ENCODE measurements around the gene DMC1.

The DMC1 gene

DNA sequence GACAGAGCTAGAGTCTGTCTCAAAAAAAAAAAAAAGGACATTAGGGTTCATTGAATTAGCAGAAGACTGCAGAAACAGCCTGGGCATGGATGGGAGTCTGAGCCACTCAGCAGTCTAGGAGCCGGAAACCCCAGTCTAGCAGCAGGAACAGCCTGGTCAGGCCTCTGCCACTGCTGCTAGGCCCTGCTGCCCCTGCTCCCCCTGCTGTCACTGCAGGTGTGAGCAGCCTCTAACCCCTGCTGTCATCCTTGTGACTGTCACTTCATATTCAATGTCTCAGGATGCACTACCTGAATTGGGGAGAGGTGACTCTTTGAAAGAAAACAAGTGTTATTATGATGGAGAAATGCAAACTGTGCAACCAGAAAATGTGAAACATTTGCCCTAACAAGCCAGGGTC lies 56.9 kb downstream of the DMC1 start:
- H3K18ac ChIP-seq (ENCODE audit: low read depth in 1 of 2, low read length in 2 of 2): no peak overlapping the region
- no peaks in the 10 kb centered on the region for H3K4me1 ChIP-seq (ENCODE audit: control insufficient read depth, insufficient read depth, low read depth, low read length)
- H3K9me3 ChIP-seq (ENCODE audit: control insufficient read depth, low read length): no peaks in the 10 kb centered on the region
- H3K4me3 ChIP-seq (ENCODE audit: insufficient read depth in 1 of 2, low read depth in 1 of 2, low read length in 2 of 2): no peak overlapping the region
- H3K9ac ChIP-seq (ENCODE audit: low read length): no peak overlapping the region
- H4K91ac ChIP-seq (ENCODE audit: low read length): no peak overlapping the region
- no peak overlapping the region for H3K27ac ChIP-seq (ENCODE audit: low read length, poor library complexity, severe bottlenecking)
- no peak overlapping the region for H2AK5ac ChIP-seq (ENCODE audit: low read length, severe bottlenecking)
- no peak overlapping the region for H2BK5ac ChIP-seq (ENCODE audit: low read depth, low read length, poor library complexity, severe bottlenecking)
- no peak overlapping the region for H3K23ac ChIP-seq (ENCODE audit: low read length in 2 of 2)
- DNase-seq: no peak
- no peak overlapping the region for H2BK120ac ChIP-seq (ENCODE audit: low read depth, low read length)
- H3K27me3 ChIP-seq (ENCODE audit: control insufficient read depth in 1 of 2, insufficient read depth in 1 of 2, low read length in 2 of 2): no peaks in the 10 kb centered on the region
- no peaks in the 10 kb centered on the region for H3K79me1 ChIP-seq (replicated peaks; ENCODE audit: low read length, poor library complexity, severe bottlenecking)
- WGBS: 91% methylated on average over 1 of the region's 1 CpG
- H3K36me3 ChIP-seq (ENCODE audit: control insufficient read depth in 1 of 2, insufficient read depth in 2 of 2, low read depth in 1 of 2, low read length in 2 of 2): no peaks in the 10 kb centered on the region
- H4K8ac ChIP-seq (ENCODE audit: low read length): no peak overlapping the region
- H2BK15ac ChIP-seq (ENCODE audit: low read depth, poor library complexity, severe bottlenecking): no peak overlapping the region
- H2BK12ac ChIP-seq (ENCODE audit: low read length in 2 of 2): no peak overlapping the region
- H3K4me2 ChIP-seq (ENCODE audit: low read length, poor library complexity, severe bottlenecking): no peak overlapping the region
- H2AFZ ChIP-seq (ENCODE audit: low read depth, low read length): no peak overlapping the region
- no peak overlapping the region for H3K4ac ChIP-seq (ENCODE audit: low read depth in 1 of 2, low read length in 2 of 2)
- peak overlapping the region in 1 of 2 experiments; percentile 71 for H3K14ac ChIP-seq (ENCODE audit: low read length in 2 of 2)

DNA sequence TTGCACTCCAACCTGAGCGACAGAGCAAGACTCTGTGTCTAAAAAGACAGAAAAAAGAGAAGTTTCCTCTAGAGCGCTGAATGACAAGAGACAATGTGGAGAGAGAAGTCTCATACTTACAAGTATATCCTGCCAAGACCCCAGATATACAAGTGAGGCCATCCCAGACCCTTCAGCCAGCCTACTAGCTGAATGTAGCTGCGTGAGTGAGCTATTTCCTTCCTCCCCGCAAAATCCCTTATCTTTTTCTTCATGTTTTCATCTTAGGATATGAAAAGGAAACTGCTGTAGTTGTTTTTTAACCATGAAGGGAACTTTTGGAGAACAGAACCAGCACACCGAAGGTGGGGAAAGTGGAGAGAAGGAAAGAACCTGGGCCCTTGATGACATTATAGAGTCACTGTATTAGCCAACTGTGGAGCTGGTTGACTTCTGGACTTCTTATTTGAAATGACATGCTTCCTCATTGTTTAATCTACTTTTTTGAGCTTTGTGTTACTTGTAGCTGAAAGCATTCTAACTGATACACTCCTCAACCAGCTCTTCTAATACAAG lies 59.5 kb downstream of the DMC1 start:
- Histone ChIP-seq H3K4me2 (ENCODE audit: low read length, poor library complexity, severe bottlenecking) (no peak overlapping the region), H3K4ac (ENCODE audit: low read depth in 1 of 2, low read length in 2 of 2) (no peak overlapping the region), H3K18ac (ENCODE audit: low read depth in 1 of 2, low read length in 2 of 2) (no peak overlapping the region), H3K14ac (ENCODE audit: low read length in 2 of 2) (no peak overlapping the region), H2BK5ac (ENCODE audit: low read depth, low read length, poor library complexity, severe bottlenecking) (no peak overlapping the region), H2BK120ac (ENCODE audit: low read depth, low read length) (no peak overlapping the region), H3K4me3 (ENCODE audit: insufficient read depth in 1 of 2, low read depth in 1 of 2, low read length in 2 of 2) (no peak overlapping the region), H4K8ac (ENCODE audit: low read length) (no peak overlapping the region), H3K36me3 (ENCODE audit: control insufficient read depth in 1 of 2, insufficient read depth in 2 of 2, low read depth in 1 of 2, low read length in 2 of 2) (no peaks in the 10 kb centered on the region), H2AFZ (ENCODE audit: low read depth, low read length) (no peak overlapping the region), H3K9ac (ENCODE audit: low read length) (no peak overlapping the region), H3K23ac (ENCODE audit: low read length in 2 of 2) (no peak overlapping the region), H2BK15ac (ENCODE audit: low read depth, poor library complexity, severe bottlenecking) (no peak overlapping the region), H2BK12ac (ENCODE audit: low read length in 2 of 2) (no peak overlapping the region), H3K9me3 (ENCODE audit: control insufficient read depth, low read length) (no peaks in the 10 kb centered on the region), H2AK5ac (ENCODE audit: low read length, severe bottlenecking) (no peak overlapping the region), H3K27me3 (ENCODE audit: control insufficient read depth in 1 of 2, insufficient read depth in 1 of 2, low read length in 2 of 2) (no peaks in the 10 kb centered on the region), H3K79me1 (replicated peaks; ENCODE audit: low read length, poor library complexity, severe bottlenecking) (peaks cover 4% of the 10 kb centered on the region), H4K91ac (ENCODE audit: low read length) (no peak overlapping the region), H3K4me1 (ENCODE audit: control insufficient read depth, insufficient read depth, low read depth, low read length) (no peaks in the 10 kb centered on the region), H3K27ac (ENCODE audit: low read length, poor library complexity, severe bottlenecking) (no peak overlapping the region)
- 88% methylated on average over 2 of the region's 5 CpGs for WGBS
- no peak for DNase-seq

DNA sequence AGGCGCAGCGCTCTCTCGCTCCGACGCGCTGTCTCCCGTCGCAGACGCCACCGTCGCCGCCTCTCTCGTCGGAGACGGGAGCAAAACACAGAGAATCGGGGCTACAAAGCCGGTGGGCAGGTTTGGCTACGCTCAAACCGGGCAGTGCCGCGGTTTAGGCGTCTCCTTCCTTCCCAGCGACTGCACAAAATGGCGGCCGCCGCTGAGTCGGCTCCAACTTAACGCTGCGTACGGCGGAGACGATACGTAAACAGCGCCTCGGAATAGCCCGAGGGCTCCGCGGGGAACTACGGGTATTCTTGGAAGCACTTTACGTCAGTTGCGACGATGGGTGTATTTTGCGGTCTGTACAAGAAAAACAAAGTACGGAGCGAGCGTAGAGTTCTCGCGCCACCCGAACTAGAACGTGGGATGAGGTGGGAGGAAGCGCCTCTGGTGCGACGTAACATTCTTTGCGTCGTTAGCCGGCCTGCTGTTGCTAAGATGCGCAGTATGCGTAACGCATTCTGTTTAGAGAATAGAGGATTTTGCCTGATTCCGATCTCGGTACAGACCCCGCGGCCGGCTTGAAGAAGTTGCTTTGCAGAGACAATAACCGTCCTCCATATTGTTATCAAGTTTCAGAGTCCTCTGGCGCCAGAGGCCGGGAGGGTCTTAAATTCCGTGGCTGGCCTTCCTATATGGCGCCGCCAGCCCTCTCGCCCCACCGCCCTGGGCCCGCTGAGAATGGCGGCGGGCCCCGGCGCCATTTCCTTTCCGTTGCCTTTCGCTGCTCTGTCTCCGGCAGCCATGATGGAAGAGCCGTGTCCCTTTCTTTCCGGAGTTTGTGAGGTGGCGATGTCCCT lies 63.6 kb downstream of the DMC1 start, which contains the start of gene DDX17:
TSS of gene DDX17 (minus strand) at position 194 of the 845 bp plus-strand sequence.
- H2BK12ac ChIP-seq (ENCODE audit: low read length in 2 of 2): peak within 1 kb of the TSS in 1 of 2 experiments; percentile 19
- no peaks in the 10 kb centered on the region for H3K9me3 ChIP-seq (ENCODE audit: control insufficient read depth, low read length)
- peak within 1 kb of the TSS; percentile 83 for H2AFZ ChIP-seq (ENCODE audit: low read depth, low read length)
- peak within 1 kb of the TSS; percentile 55 to 97 for H3K14ac ChIP-seq (ENCODE audit: low read length in 2 of 2)
- H3K4ac ChIP-seq (ENCODE audit: low read depth in 1 of 2, low read length in 2 of 2): peak within 1 kb of the TSS; percentile 99 to 100
- peak within 1 kb of the TSS; percentile 99 for H3K9ac ChIP-seq (ENCODE audit: low read length)
- peaks cover 7 to 27% of the 10 kb centered on the region in 2 experiments for H3K36me3 ChIP-seq (ENCODE audit: control insufficient read depth in 1 of 2, insufficient read depth in 2 of 2, low read depth in 1 of 2, low read length in 2 of 2)
- H2AK5ac ChIP-seq (ENCODE audit: low read length, severe bottlenecking): peak within 1 kb of the TSS; percentile 94
- H3K18ac ChIP-seq (ENCODE audit: low read depth in 1 of 2, low read length in 2 of 2): peak within 1 kb of the TSS; percentile 99 to 100
- peak within 1 kb of the TSS; percentile 98 for H3K27ac ChIP-seq (ENCODE audit: low read length, poor library complexity, severe bottlenecking)
- peak within 1 kb of the TSS; percentile 100 for H4K8ac ChIP-seq (ENCODE audit: low read length)
- H2BK120ac ChIP-seq (ENCODE audit: low read depth, low read length): peak within 1 kb of the TSS; percentile 99
- no peaks in the 10 kb centered on the region for H3K27me3 ChIP-seq (ENCODE audit: control insufficient read depth in 1 of 2, insufficient read depth in 1 of 2, low read length in 2 of 2)
- H2BK15ac ChIP-seq (ENCODE audit: low read depth, poor library complexity, severe bottlenecking): peak within 1 kb of the TSS; percentile 100
- peaks cover 3% of the 10 kb centered on the region for H3K4me1 ChIP-seq (ENCODE audit: control insufficient read depth, insufficient read depth, low read depth, low read length)
- peak within 1 kb of the TSS; percentile 100 for H4K91ac ChIP-seq (ENCODE audit: low read length)
- H3K4me2 ChIP-seq (ENCODE audit: low read length, poor library complexity, severe bottlenecking): peak within 1 kb of the TSS; percentile 62
- peak within 1 kb of the TSS; percentile 84 to 92 for H3K4me3 ChIP-seq (ENCODE audit: insufficient read depth in 1 of 2, low read depth in 1 of 2, low read length in 2 of 2)
- DNase-seq: peak; percentile 97
- H3K79me1 ChIP-seq (replicated peaks; ENCODE audit: low read length, poor library complexity, severe bottlenecking): peaks cover 4% of the 10 kb centered on the region
- 4% methylated on average over 83 of the region's 83 CpGs for WGBS
- peak within 1 kb of the TSS; percentile 29 to 97 for H3K23ac ChIP-seq (ENCODE audit: low read length in 2 of 2)
- H2BK5ac ChIP-seq (ENCODE audit: low read depth, low read length, poor library complexity, severe bottlenecking): peak within 1 kb of the TSS; percentile 99

DNA sequence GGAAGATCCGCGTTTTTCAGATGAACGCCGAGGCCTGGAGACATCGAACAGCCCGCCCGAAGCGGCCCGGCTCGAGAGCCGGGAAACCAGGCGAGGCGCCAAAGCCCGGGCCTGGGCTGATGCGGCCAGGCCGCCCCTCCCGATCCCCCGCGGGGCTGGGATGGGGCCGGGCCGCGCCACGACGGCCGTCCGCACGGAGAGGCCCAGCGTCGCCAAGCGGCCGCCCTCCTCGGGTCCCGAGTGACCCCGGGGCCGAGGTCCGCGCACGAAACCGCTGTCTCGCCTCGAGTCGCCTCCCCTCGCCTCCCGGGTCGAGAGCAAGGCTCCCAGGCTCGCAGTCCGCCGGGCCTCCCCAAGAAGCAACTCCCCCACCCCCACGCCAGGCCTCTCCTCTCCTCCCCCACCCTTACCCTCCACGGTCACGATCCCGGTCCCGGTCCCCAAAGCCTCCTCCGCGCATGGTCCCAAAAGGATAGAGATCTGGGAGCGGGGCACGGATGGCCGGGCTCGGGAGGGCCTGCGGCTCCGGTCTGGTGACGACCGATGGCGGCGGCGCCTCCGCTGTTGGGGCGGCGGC lies 64.4 kb downstream of the DMC1 start:
- peak; percentile 72 for DNase-seq
- Histone ChIP-seq H3K36me3 (ENCODE audit: control insufficient read depth in 1 of 2, insufficient read depth in 2 of 2, low read depth in 1 of 2, low read length in 2 of 2) (peaks cover 7 to 33% of the 10 kb centered on the region in 2 experiments), H3K9ac (ENCODE audit: low read length) (peak overlapping the region; percentile 99), H2BK15ac (ENCODE audit: low read depth, poor library complexity, severe bottlenecking) (peak overlapping the region; percentile 92), H4K8ac (ENCODE audit: low read length) (peak overlapping the region; percentile 100), H3K4me2 (ENCODE audit: low read length, poor library complexity, severe bottlenecking) (peak overlapping the region; percentile 45), H2BK120ac (ENCODE audit: low read depth, low read length) (peak overlapping the region; percentile 99), H2AK5ac (ENCODE audit: low read length, severe bottlenecking) (peak overlapping the region; percentile 94), H3K4me3 (ENCODE audit: insufficient read depth in 1 of 2, low read depth in 1 of 2, low read length in 2 of 2) (peak overlapping the region; percentile 84 to 92), H2AFZ (ENCODE audit: low read depth, low read length) (no peak overlapping the region), H2BK12ac (ENCODE audit: low read length in 2 of 2) (no peak overlapping the region), H3K9me3 (ENCODE audit: control insufficient read depth, low read length) (no peaks in the 10 kb centered on the region), H4K91ac (ENCODE audit: low read length) (peak overlapping the region; percentile 100), H3K23ac (ENCODE audit: low read length in 2 of 2) (peak overlapping the region in 1 of 2 experiments; percentile 97), H3K79me1 (replicated peaks; ENCODE audit: low read length, poor library complexity, severe bottlenecking) (peaks cover 4% of the 10 kb centered on the region), H3K14ac (ENCODE audit: low read length in 2 of 2) (peak overlapping the region; percentile 50 to 97), H3K4ac (ENCODE audit: low read depth in 1 of 2, low read length in 2 of 2) (peak overlapping the region; percentile 99 to 100), H3K18ac (ENCODE audit: low read depth in 1 of 2, low read length in 2 of 2) (peak overlapping the region; percentile 99 to 100), H2BK5ac (ENCODE audit: low read depth, low read length, poor library complexity, severe bottlenecking) (peak overlapping the region; percentile 99), H3K4me1 (ENCODE audit: control insufficient read depth, insufficient read depth, low read depth, low read length) (peaks cover 3% of the 10 kb centered on the region), H3K27ac (ENCODE audit: low read length, poor library complexity, severe bottlenecking) (peak overlapping the region; percentile 98), H3K27me3 (ENCODE audit: control insufficient read depth in 1 of 2, insufficient read depth in 1 of 2, low read length in 2 of 2) (no peaks in the 10 kb centered on the region)
- WGBS: under 1% methylated on average over 67 of the region's 69 CpGs
